ENCODE data around the gene FRMD3. TPM values are rescaled to one million over a fixed set of nuclear protein-coding genes. Genes with fewer than 3 reads are reported as not detected.

The FRMD3 gene
- 10 to 100 TPM; 10.4 to 19.6 (median 16.4) TPM for total RNA-seq

DNA sequence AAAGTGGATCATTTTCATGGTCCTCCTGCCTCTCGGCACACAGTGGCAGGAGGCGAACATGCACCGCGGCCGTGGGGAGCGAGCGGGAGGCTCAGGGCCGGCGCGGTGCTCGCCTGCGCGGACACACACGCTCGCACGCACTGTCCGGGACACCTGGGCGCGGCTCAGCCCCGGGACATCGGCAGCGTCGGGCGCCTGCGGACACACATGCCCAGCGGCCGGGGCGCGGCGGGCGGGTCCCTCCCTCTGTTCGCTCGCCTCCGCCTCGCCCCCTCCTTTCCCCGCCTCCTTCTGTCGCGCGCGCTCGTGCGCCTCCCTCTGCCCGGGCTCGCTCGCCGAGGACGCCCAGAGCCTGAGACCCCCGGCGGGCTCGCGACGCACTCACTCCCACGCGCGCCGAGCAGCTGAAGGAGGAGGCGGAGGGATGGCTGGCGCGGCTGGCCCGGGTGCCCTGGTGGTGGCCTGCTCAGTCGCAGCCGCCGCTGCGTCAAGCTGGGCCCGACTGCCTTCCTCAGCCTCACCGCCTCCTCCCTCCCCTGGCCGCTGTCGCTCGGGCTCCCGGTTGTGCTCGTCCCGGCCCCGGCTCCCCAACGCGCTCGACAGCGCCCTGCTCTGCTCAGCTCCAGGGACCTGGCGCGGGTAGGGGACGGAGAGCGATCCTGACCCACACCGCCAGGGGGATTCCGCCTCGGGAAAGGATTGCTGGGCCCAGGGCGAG is at the start of gene FRMD3:
Gene FRMD3, minus strand, starts transcription at position 230 of the 718 bp plus-strand sequence. Its CDS starts 170 bp downstream, at position 60.
- TF ChIP-seq, protein P1, sequence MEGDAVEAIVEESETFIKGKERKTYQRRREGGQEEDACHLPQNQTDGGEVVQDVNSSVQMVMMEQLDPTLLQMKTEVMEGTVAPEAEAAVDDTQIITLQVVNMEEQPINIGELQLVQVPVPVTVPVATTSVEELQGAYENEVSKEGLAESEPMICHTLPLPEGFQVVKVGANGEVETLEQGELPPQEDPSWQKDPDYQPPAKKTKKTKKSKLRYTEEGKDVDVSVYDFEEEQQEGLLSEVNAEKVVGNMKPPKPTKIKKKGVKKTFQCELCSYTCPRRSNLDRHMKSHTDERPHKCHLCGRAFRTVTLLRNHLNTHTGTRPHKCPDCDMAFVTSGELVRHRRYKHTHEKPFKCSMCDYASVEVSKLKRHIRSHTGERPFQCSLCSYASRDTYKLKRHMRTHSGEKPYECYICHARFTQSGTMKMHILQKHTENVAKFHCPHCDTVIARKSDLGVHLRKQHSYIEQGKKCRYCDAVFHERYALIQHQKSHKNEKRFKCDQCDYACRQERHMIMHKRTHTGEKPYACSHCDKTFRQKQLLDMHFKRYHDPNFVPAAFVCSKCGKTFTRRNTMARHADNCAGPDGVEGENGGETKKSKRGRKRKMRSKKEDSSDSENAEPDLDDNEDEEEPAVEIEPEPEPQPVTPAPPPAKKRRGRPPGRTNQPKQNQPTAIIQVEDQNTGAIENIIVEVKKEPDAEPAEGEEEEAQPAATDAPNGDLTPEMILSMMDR (IDR thresholded peaks at IDR 0.05; ENCODE audit: low read depth), result no peak

DNA sequence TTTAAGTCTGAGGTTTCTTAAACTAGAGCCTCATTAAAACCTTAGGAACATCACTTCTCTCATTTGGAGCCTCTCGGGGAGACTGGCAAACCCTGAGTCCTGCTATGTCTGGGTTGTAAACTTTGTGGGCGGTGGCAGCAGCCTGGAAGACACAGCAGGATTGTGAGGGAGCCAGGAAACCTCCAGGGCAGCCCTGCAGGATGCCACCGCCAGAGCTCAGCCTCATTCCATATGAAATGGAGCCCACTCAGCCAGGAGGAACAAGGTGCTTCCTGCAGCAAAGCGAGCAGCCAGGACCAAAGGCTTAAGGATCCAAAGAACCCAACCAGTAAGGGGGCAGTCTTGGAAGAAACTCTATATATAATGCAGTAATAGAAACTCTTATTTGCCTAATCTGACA is 46.8 kb upstream of the FRMD3 start:
- TF ChIP-seq, protein P1 (IDR thresholded peaks at IDR 0.05; ENCODE audit: low read depth), result no peak

DNA sequence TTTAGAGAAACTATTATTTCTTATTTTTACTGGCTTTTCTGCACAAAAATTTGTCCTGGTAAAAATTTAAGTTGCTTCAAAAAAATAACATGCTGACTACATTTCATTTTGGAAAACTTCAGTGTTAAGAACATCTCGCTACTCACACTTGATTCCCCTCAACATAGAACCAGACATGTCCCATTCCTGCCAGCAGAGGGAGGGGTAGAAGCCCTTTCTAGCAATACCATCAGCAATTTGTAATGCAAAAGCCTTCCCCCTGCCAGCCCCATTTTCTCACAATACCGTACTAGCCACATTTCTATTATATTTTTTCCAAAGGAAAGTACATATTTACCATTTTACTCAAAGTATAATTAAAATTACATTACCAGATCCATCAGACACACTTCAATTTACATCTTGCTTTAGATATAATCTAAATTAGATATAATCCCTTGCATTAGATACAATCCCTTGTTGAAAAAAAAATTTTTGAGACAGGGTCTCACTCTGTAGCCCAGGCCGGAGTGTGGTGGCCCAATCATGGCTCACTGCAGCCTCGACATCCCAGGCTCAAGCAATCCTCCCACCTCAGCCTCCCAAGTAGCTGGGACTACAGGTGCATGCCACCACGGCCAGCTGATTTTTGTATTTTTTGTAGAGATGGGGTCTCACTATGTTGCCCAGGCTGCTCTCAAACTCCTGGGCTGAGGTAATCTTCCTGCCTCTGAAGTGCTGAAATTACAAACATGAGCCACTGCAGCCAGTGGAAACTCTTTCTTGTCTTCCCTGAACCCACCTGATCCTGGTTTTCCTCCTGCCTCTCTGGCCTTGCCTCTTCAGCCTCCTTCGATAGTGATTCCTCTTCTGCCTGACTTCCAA is 45.2 kb upstream of the FRMD3 start:
- TF ChIP-seq, protein P1 (IDR thresholded peaks at IDR 0.05; ENCODE audit: low read depth), result no peak

DNA sequence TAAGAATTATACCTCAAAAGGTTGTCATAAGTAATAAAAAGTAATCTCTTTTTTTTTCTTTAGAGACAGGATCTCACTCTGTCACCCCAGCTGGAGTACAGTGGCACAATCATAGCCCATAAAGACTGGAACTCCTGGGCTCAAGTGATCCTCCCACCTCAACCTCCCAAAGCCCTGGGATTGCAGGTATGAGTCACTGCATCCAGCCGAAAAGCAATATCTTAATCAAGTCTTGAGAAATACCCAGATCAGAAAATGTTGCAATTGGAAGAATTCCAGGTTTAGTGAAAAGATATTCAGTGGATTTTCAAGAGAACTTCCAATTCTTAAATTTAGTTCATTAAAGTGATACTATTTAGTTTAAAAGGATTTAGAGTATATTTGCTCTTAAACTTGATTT is 43.8 kb upstream of the FRMD3 start:
- TF ChIP-seq, protein P1 (IDR thresholded peaks at IDR 0.05; ENCODE audit: low read depth), result no peak

- TF ChIP-seq, protein P1 (IDR thresholded peaks at IDR 0.05; ENCODE audit: low read depth), result no peak
Observed at GRCh38 chr9:83574482-83574881, 36.3 kb upstream of the FRMD3 start.

DNA sequence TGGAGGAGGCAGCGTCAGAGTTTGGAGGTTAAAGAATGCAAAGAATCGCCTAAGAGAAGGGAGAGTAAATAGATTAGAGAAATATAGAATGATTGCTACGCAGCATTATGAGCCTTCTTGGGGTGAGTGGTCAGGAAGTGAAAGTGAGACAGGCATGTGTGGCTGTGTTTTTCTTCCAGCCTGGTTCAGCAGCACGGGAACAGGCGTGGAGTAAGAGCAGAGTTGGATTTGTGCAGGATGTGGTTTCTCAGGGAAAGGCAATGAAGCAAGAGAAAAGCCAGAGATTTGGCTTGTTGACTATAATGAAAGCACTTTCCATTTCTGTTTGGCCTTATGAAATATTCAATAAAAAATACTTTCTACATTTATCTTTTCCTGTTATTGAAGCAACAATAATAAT is 34.3 kb upstream of the FRMD3 start:
- TF ChIP-seq, protein P1 (IDR thresholded peaks at IDR 0.05; ENCODE audit: low read depth), result no peak

- TF ChIP-seq, protein P1 (IDR thresholded peaks at IDR 0.05; ENCODE audit: low read depth), result no peak
Observed at GRCh38 chr9:83570359-83570758, 32.2 kb upstream of the FRMD3 start.
